H1 (cell line): ENCODE measurements around the gene GALNT6. TPM values are rescaled to one million over a fixed set of nuclear protein-coding genes. Genes with fewer than 3 reads are reported as not detected.

Experiments
- CTCF ChIA-PET: fragments of 300-600 bp; sonication (Branson Sonifier 250); formaldehyde crosslinking; loops from one replicate; lab custom pipeline; 2021; ENCODE audit not compliant: partially characterized antibody; lab: Charles Lee
- POLR2A ChIA-PET: fragments of 300-600 bp; sonication (Branson Sonifier 250); formaldehyde crosslinking; loops from one replicate; lab custom pipeline; 2021; ENCODE audit warnings: inconsistent platforms; ENCODE audit not compliant: partially characterized antibody; lab: Charles Lee
- DNase-seq, 2 experiments: peaks; one replicate each; pipeline versions ENCODE4 v3.0.0 to v3.0.0-alpha.2; 2010 to 2022; ENCODE audit warnings: low spot score in 2 of 2, low read depth in 1 of 2, mixed read lengths in 1 of 2
- FAIRE-seq: peaks from 2 replicates; lab custom pipeline; 2011; peaks lifted over from hg19 to GRCh38; lab: Jason Lieb, UNC
- H2AFZ ChIP-seq: 2 replicates; pipeline ENCODE4 v1.8.1; 2012; ENCODE audit warnings: low read length, inconsistent platforms
- H2AK5ac ChIP-seq: 2 replicates; pipeline ENCODE4 v1.6.1; 2013; ENCODE audit warnings: low read depth, low read length
- H2BK120ac ChIP-seq: replicated peaks from 2 replicates; pipeline ENCODE3; 2013; ENCODE audit warnings: low read depth, low read length, inconsistent platforms
- H2BK12ac ChIP-seq: 2 replicates; pipeline ENCODE4 v1.6.1; 2013; ENCODE audit warnings: low read depth, low read length
- H2BK15ac ChIP-seq: 2 replicates; pipeline ENCODE4 v1.6.1; 2013; ENCODE audit warnings: low read length
- H2BK20ac ChIP-seq: 2 replicates; pipeline ENCODE4 v1.6.1; 2013; ENCODE audit warnings: low read length
- H2BK5ac ChIP-seq: 2 replicates; pipeline ENCODE4 v1.6.1; 2013; ENCODE audit warnings: low read depth, low read length
- H3K14ac ChIP-seq: 2 replicates; pipeline ENCODE4 v1.6.1; 2013; ENCODE audit warnings: inconsistent platforms; ENCODE audit not compliant: insufficient read length
- H3K18ac ChIP-seq: 2 replicates; pipeline ENCODE4 v1.6.1; 2013; ENCODE audit warnings: low read length; ENCODE audit errors: extremely low read depth
- H3K23ac ChIP-seq: 2 replicates; pipeline ENCODE4 v1.6.1; 2013; ENCODE audit warnings: inconsistent platforms; ENCODE audit not compliant: insufficient read length
- H3K23me2 ChIP-seq: 2 replicates; pipeline ENCODE4 v1.6.1; 2013; ENCODE audit warnings: low read depth, low read length
- H3K27ac ChIP-seq: 2 replicates; pipeline ENCODE4 v1.6.1; 2011; ENCODE audit warnings: low read depth, low read length, inconsistent platforms
- H3K27me3 ChIP-seq, 4 experiments: replicated peaks in 1 of 4; 1 replicate in 1 of 4; 2 replicates in 3 of 4; pipeline versions ENCODE4 v1.6.1 to v1.8.1; 2011 to 2013; ENCODE audit warnings: low read length in 3 of 4, mild to moderate bottlenecking in 3 of 4, inconsistent platforms in 2 of 4, mixed read lengths in 2 of 4, moderate library complexity in 1 of 4; ENCODE audit not compliant: control insufficient read depth in 3 of 4, insufficient read depth in 3 of 4; ENCODE audit errors: extremely low read depth in 1 of 4
- H3K36me3 ChIP-seq, 4 experiments: 2 replicates each; pipeline versions ENCODE4 v1.6.1 to v1.8.1; 2011 to 2013; ENCODE audit warnings: mild to moderate bottlenecking in 4 of 4, low read length in 3 of 4, moderate library complexity in 2 of 4, control low read depth in 1 of 4, inconsistent platforms in 1 of 4; ENCODE audit not compliant: insufficient read depth in 4 of 4, control insufficient read depth in 2 of 4
- H3K4ac ChIP-seq: replicated peaks from 2 replicates; pipeline ENCODE3; 2013; ENCODE audit warnings: low read length, low read depth, mixed read lengths, inconsistent platforms; ENCODE audit not compliant: insufficient read length
- H3K4me1 ChIP-seq, 4 experiments: replicated peaks in 1 of 4; 1 replicate in 1 of 4; 2 replicates in 3 of 4; pipeline versions ENCODE4 v1.6.1 to v1.8.1; 2011 to 2013; ENCODE audit warnings: low read length in 3 of 4, inconsistent platforms in 2 of 4, mixed read lengths in 1 of 4; ENCODE audit not compliant: insufficient read depth in 4 of 4, control insufficient read depth in 3 of 4
- H3K4me2 ChIP-seq, 2 experiments: 2 replicates each; pipeline versions ENCODE4 v1.6.1 to v1.8.1; 2011 to 2013; ENCODE audit warnings: low read depth in 2 of 2, low read length in 2 of 2, control low read depth in 1 of 2, inconsistent platforms in 1 of 2, mild to moderate bottlenecking in 1 of 2; ENCODE audit not compliant: insufficient read depth in 1 of 2
- H3K4me3 ChIP-seq, 4 experiments: fragments of 200-600, 300-600 bp in 1 of 4; sonication (generic), shearing (Covaris generic), sonication (Bioruptor Twin) in 1 of 4; 2 replicates each; pipeline versions ENCODE4 v1.5.1 to v1.8.1; 2011 to 2016; ENCODE audit warnings: low read length in 4 of 4, low read depth in 3 of 4, control low read depth in 2 of 4, inconsistent platforms in 2 of 4, mild to moderate bottlenecking in 2 of 4, mixed read lengths in 1 of 4, moderate library complexity in 1 of 4; ENCODE audit not compliant: insufficient read depth in 2 of 4; ENCODE audit errors: extremely low read depth in 1 of 4
- H3K56ac ChIP-seq: replicated peaks from 2 replicates; pipeline ENCODE3; 2013; ENCODE audit warnings: low read depth, mild to moderate bottlenecking, mixed read lengths, low read length, inconsistent platforms; ENCODE audit not compliant: insufficient read length
- H3K79me1 ChIP-seq: 2 replicates; pipeline ENCODE4 v1.6.1; 2013; ENCODE audit warnings: low read depth, low read length, control low read depth
- H3K79me2 ChIP-seq, 2 experiments: 2 replicates each; pipeline versions ENCODE4 v1.6.1 to v1.8.1; 2012 to 2013; ENCODE audit warnings: low read length in 2 of 2, mild to moderate bottlenecking in 2 of 2, inconsistent platforms in 1 of 2; ENCODE audit not compliant: insufficient read depth in 2 of 2, control insufficient read depth in 1 of 2
- H3K9ac ChIP-seq, 4 experiments: replicated peaks in 1 of 4; 1 replicate in 1 of 4; 2 replicates in 3 of 4; pipeline versions ENCODE4 v1.6.1 to v1.8.1; 2011 to 2013; ENCODE audit warnings: low read depth in 3 of 4, low read length in 3 of 4, control low read depth in 2 of 4, mild to moderate bottlenecking in 2 of 4, moderate library complexity in 2 of 4, inconsistent platforms in 1 of 4; ENCODE audit errors: extremely low read depth in 1 of 4
- H3K9me3 ChIP-seq, 2 experiments: 2 replicates each; pipeline versions ENCODE4 v1.6.1 to v1.8.1; 2012 to 2013; ENCODE audit warnings: mild to moderate bottlenecking in 2 of 2, moderate library complexity in 2 of 2, control low read depth in 1 of 2, inconsistent platforms in 1 of 2, low read depth in 1 of 2, low read length in 1 of 2, mixed read lengths in 1 of 2; ENCODE audit not compliant: insufficient read depth in 2 of 2
- H4K20me1 ChIP-seq, 2 experiments: replicated peaks in 1 of 2; 2 replicates each; pipeline versions ENCODE3 to v1.8.1; 2011 to 2013; ENCODE audit warnings: inconsistent platforms in 2 of 2, low read length in 2 of 2, mild to moderate bottlenecking in 1 of 2; ENCODE audit not compliant: insufficient read depth in 2 of 2, control insufficient read depth in 1 of 2
- H4K5ac ChIP-seq: 2 replicates; pipeline ENCODE4 v1.6.1; 2013; ENCODE audit warnings: low read length, low read depth, mixed read lengths, inconsistent platforms; ENCODE audit not compliant: insufficient read length
- H4K8ac ChIP-seq: 2 replicates; pipeline ENCODE4 v1.8.0; 2013; ENCODE audit warnings: mild to moderate bottlenecking, moderate library complexity, low read length, inconsistent platforms; ENCODE audit not compliant: insufficient read depth; ENCODE audit errors: extremely low read depth
- H4K91ac ChIP-seq: replicated peaks from 2 replicates; pipeline ENCODE3; 2013; ENCODE audit warnings: low read length, mixed read lengths, inconsistent platforms; ENCODE audit not compliant: insufficient read length
- EZH2 ChIP-seq: fragments of 200-600 bp; sonication (generic); IDR thresholded peaks from 2 replicates; pipeline ENCODE4 v1.7.1; 2012; ENCODE audit warnings: low read depth, mild to moderate bottlenecking, moderate library complexity, low read length, inconsistent platforms; ENCODE audit not compliant: severe bottlenecking
- FOSL1 ChIP-seq: IDR thresholded peaks from 2 replicates; pipeline ENCODE4 v1.6.1; 2011; ENCODE audit warnings: mild to moderate bottlenecking, low read depth, low read length, moderate library complexity; ENCODE audit not compliant: insufficient read depth
- NRF1 ChIP-seq: IDR thresholded peaks from 2 replicates; pipeline ENCODE4 v1.6.1; 2011; ENCODE audit warnings: mild to moderate bottlenecking, low read depth, low read length, improper control_type of control experiment
- PHF8 ChIP-seq: fragments of 200-600 bp; sonication (generic); conservative IDR thresholded peaks from 2 replicates; pipeline ENCODE4 v1.7.1; 2012; ENCODE audit warnings: low read depth, mild to moderate bottlenecking, inconsistent platforms, low read length, moderate library complexity
- POU5F1 ChIP-seq: IDR thresholded peaks from 2 replicates; pipeline ENCODE4 v1.6.1; 2011; ENCODE audit warnings: low read depth, mild to moderate bottlenecking, low read length, moderate library complexity
- RFX5 ChIP-seq: IDR thresholded peaks from 2 replicates; pipeline ENCODE4 v1.6.1; 2011; ENCODE audit warnings: low read depth, low read length, improper control_type of control experiment, borderline replicate concordance
- SIN3A ChIP-seq, 2 experiments: IDR thresholded peaks in 1 of 2; conservative IDR thresholded peaks in 1 of 2; 2 replicates each; pipeline ENCODE4 v1.6.1; 2011 to 2012; ENCODE audit warnings: low read length in 2 of 2, improper control_type of control experiment in 1 of 2, low read depth in 1 of 2, mild to moderate bottlenecking in 1 of 2
- SIRT6 ChIP-seq: IDR thresholded peaks from one replicate; pipeline ENCODE4 v1.7.1; 2012; ENCODE audit warnings: low read length, inconsistent platforms
- SP2 ChIP-seq: IDR thresholded peaks from 2 replicates; pipeline ENCODE4 v1.6.1; 2012; ENCODE audit warnings: mild to moderate bottlenecking, low read length, inconsistent platforms
- TAF1 ChIP-seq: IDR thresholded peaks from 2 replicates; pipeline ENCODE4 v1.6.1; 2011; ENCODE audit warnings: mild to moderate bottlenecking, low read depth, low read length
- TAF7 ChIP-seq: optimal IDR thresholded peaks from 2 replicates; pipeline ENCODE3; 2011; ENCODE audit warnings: low read depth, mild to moderate bottlenecking, inconsistent platforms, low read length, moderate library complexity, borderline replicate concordance
- WGBS, 2 experiments: shearing (Covaris generic) in 1 of 2; methylation state at CpG; one replicate each; pipeline versions ENCODE4 v1.1.6 to v1.1.7; 2013 to 2015; ENCODE audit warnings: low lambda C conversion rate in 2 of 2, mixed read lengths in 2 of 2, inconsistent platforms in 1 of 2, low coverage in 1 of 2, missing lambda C conversion rate in 1 of 2; ENCODE audit not compliant: insufficient replicate concordance in 2 of 2, insufficient coverage in 1 of 2, insufficient read length in 1 of 2; ENCODE audit errors: extremely low coverage in 1 of 2, missing lambda C conversion rate in 1 of 2; 5-methylcytosine and 5-hydroxymethylcytosine counted together
- polyA plus RNA-seq, 7 experiments: library from polyadenylated mRNA; depleted of rRNA in 3 of 7; stranded (reverse) in 5 of 7; unstranded in 2 of 7; fragments of >200 nt in 5 of 7; fragments of 200-250 nt in 2 of 7; gene quantifications; 1 replicate in 5 of 7; 2 replicates in 1 of 7; 4 replicates in 1 of 7; pipeline versions ENCODE4 v1.2.1 to v1.2.3, GENCODE V29; 2011 to 2013; ENCODE audit warnings: missing spikeins in 2 of 7, mixed read lengths in 2 of 7
- total RNA-seq: library from RNA; stranded (reverse); fragmentation: NEBNext Ultra II Directional; extraction: Animal tissue kit (Norgen Biotek cat#: 25700); gene quantifications from 2 replicates; pipeline ENCODE4 v1.2.1, GENCODE V29; 2021

Gene GALNT6
- total and polyA plus RNA-seq, 2 of the 8 experiments (the other 6 are each of a cell fraction or from before 2014, with no cell fraction given), result 5.8 to 10.7 TPM

GRCh38 chr12:51393676-51394545, 2.7 kb upstream of the GALNT6 start:
- H3K23me2 ChIP-seq, result peaks cover 5% of the 10 kb centered on the region; the same call in 1 of the 2 replicates
- no peak overlapping the region for H2BK15ac ChIP-seq
- CTCF ChIA-PET, result interaction anchor here (0.6 to 1.5 kb wide), 3 partner anchors 9 to 438 kb away, joined by 3 to 4 read pairs (median 3); no protein-coding TSS in a partner anchor
- no peaks in the 10 kb centered on the region for H3K9me3 ChIP-seq
- H3K36me3 ChIP-seq, result peaks cover 0 to 13% (median 2%) of the 10 kb centered on the region in 4 experiments; a peak in 2 of 8 replicates
- no peak overlapping the region for H4K91ac ChIP-seq
- H3K4me1 ChIP-seq, result peaks cover 3 to 9% (median 5%) of the 10 kb centered on the region in 4 experiments; a peak in 6 of 7 replicates
- no peak overlapping the region for H3K18ac ChIP-seq
- no peaks in the 10 kb centered on the region for H4K20me1 ChIP-seq
- no peak overlapping the region for H2BK20ac ChIP-seq
- no peak overlapping the region for H4K8ac ChIP-seq
- 92% methylated on average over 14 of the region's 14 CpGs; no CpG with 5 or more reads in 1 of the 2 experiments for WGBS, 2 experiments
- no peak overlapping the region for H2BK120ac ChIP-seq
- TF ChIP-seq TAF1 (no peak), PHF8 (no peak), RFX5 (no peak), FOSL1 (no peak), TAF7 (no peak), NRF1 (no peak), SP2 (no peak), EZH2 (no peak), SIN3A (conservative IDR thresholded peaks at IDR 0.05 in 1 of 2, IDR thresholded peaks at IDR 0.05 in 1 of 2; ENCODE audit: low read depth in 1 of 2, low read length in 2 of 2) (no peak), SIRT6 (no peak), POU5F1 (no peak)
- POLR2A ChIA-PET, result interaction anchor here (0.7 to 1.1 kb wide), 2 partner anchors 17 to 19 kb away, joined by 3 read pairs; no protein-coding TSS in a partner anchor
- H3K4me3 ChIP-seq, result no peak overlapping the region
- no peak overlapping the region for H3K14ac ChIP-seq
- H3K79me1 ChIP-seq, result no peaks in the 10 kb centered on the region
- H3K4ac ChIP-seq, result no peak overlapping the region
- H3K56ac ChIP-seq, result no peak overlapping the region
- FAIRE-seq (no peak), DNase-seq (no peak)
- H3K27ac ChIP-seq, result no peak overlapping the region
- H2BK5ac ChIP-seq, result no peak overlapping the region
- H3K79me2 ChIP-seq, result no peaks in the 10 kb centered on the region
- H4K5ac ChIP-seq, result no peak overlapping the region
- H3K23ac ChIP-seq, result no peak overlapping the region
- H3K4me2 ChIP-seq, result no peak overlapping the region; a peak in 1 of 4 replicates
- H3K9ac ChIP-seq, result no peak overlapping the region
- no peak overlapping the region for H2AFZ ChIP-seq
- no peaks in the 10 kb centered on the region for H3K27me3 ChIP-seq
- no peak overlapping the region for H2BK12ac ChIP-seq
- H2AK5ac ChIP-seq, result no peak overlapping the region
